ENCODE measurements around the gene PRPF39.

GRCh38 chr14:45144658-45145057 is 60.7 kb downstream of the PRPF39 start:
- TF ChIP-seq CTCF (IDR thresholded peaks at IDR 0.05; ENCODE audit: low read length) (no peak), EZH2 (optimal IDR thresholded peaks at IDR 0.05; ENCODE audit: low read depth, low read length) (no peak)
